ENCODE data around the gene MALL. TPM values are rescaled to one million over a fixed set of nuclear protein-coding genes. Genes with fewer than 3 reads are reported as not detected.
A peak's percentile ranks its signal among the peaks of the same experiment; 100 is the strongest.

Gene MALL
- total and polyA plus RNA-seq, 2 of the 13 experiments (the other 11 are each of a cell fraction or from before 2014, with no cell fraction given), result not detected

DNA sequence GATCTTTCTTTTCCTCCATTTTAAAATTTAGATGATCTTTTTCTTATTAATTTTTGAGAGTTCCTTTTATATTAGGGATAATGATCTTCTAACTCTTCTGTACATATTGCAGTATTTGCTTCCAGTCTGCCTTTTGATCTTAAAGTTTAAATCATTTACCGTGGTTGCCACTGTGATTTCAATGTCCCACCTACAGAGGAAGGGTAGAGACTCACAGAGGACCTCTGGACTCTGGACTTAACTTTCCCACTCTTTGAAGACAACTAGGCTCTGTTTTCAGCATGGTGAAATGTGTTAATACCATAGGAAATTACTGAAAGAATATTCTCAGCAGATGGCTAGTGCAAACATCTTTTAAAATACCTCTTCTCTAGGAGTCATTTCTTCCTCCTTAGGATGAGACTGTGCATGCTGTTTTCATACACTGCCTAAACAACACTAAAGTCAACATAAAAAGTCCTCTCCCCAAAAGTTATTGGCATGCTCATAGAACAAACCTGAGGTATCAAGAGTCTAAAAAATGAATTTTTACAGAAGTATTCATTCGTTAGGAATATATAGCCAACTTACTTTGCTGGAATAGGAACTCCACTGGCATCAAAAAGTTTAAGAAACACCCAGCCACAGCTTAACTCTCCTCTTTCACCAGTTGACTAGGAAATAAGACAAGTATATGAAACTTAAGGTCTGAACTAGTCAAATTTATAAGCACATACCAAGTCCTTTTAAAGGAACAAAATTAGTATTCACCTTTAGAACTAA, 30.7 kb upstream of the MALL start (continued):
- TF ChIP-seq FLYWCH1 (CRISPR knock-in tag; IDR thresholded peaks at IDR 0.05), result no peak
- TF ChIP-seq CC2D1A (CRISPR knock-in tag; IDR thresholded peaks at IDR 0.05), result no peak
- no peak for TF ChIP-seq SMAD3 (CRISPR knock-in tag; IDR thresholded peaks at IDR 0.05)
- TF ChIP-seq, protein P1, sequence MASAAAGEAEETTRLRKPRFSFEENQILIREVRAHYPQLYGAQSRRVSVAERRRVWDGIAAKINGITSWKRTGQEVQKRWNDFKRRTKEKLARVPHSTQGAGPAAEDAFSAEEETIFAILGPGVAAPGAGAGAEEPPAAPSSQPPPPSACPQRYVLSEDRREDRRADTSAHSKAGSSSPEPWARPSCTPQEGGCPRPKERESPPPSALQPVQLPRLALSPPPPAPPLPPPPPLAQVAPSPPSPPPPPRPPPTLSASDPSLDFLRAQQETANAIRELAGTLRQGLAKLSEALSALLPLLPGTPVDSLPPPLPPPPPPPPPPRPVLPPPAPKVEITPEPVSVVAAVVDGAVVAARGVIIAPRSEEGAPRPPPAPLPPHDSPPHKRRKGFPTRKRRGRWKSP (CRISPR knock-in tag; IDR thresholded peaks at IDR 0.05), result no peak
- TF ChIP-seq HES4 (CRISPR knock-in tag; IDR thresholded peaks at IDR 0.05; ENCODE audit: borderline replicate concordance), result no peak
- TF ChIP-seq, protein P2, sequence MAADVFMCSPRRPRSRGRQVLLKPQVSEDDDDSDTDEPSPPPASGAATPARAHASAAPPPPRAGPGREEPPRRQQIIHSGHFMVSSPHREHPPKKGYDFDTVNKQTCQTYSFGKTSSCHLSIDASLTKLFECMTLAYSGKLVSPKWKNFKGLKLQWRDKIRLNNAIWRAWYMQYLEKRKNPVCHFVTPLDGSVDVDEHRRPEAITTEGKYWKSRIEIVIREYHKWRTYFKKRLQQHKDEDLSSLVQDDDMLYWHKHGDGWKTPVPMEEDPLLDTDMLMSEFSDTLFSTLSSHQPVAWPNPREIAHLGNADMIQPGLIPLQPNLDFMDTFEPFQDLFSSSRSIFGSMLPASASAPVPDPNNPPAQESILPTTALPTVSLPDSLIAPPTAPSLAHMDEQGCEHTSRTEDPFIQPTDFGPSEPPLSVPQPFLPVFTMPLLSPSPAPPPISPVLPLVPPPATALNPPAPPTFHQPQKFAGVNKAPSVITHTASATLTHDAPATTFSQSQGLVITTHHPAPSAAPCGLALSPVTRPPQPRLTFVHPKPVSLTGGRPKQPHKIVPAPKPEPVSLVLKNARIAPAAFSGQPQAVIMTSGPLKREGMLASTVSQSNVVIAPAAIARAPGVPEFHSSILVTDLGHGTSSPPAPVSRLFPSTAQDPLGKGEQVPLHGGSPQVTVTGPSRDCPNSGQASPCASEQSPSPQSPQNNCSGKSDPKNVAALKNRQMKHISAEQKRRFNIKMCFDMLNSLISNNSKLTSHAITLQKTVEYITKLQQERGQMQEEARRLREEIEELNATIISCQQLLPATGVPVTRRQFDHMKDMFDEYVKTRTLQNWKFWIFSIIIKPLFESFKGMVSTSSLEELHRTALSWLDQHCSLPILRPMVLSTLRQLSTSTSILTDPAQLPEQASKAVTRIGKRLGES (CRISPR knock-in tag; IDR thresholded peaks at IDR 0.05; ENCODE audit: borderline replicate concordance), result no peak
- TF ChIP-seq ERF (CRISPR knock-in tag; IDR thresholded peaks at IDR 0.05), result peak; percentile 69
- peak; percentile 59; the same call in 1 of the 2 replicates for TF ChIP-seq ZNF292 (CRISPR knock-in tag; IDR thresholded peaks at IDR 0.05; ENCODE audit: borderline replicate concordance, low read depth)
- TF ChIP-seq TAF1 (CRISPR knock-in tag; IDR thresholded peaks at IDR 0.05), result no peak
- TF ChIP-seq ZSCAN25 (CRISPR knock-in tag; IDR thresholded peaks at IDR 0.05), result no peak
- TF ChIP-seq ZNF547 (CRISPR knock-in tag; IDR thresholded peaks at IDR 0.05), result no peak
- TF ChIP-seq, protein P3, sequence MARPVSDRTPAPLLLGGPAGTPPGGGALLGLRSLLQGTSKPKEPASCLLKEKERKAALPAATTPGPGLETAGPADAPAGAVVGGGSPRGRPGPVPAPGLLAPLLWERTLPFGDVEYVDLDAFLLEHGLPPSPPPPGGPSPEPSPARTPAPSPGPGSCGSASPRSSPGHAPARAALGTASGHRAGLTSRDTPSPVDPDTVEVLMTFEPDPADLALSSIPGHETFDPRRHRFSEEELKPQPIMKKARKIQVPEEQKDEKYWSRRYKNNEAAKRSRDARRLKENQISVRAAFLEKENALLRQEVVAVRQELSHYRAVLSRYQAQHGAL (CRISPR knock-in tag; IDR thresholded peaks at IDR 0.05; ENCODE audit: not compliant biosample characterization), result no peak
- no peak for TF ChIP-seq GABPB1 (CRISPR knock-in tag; IDR thresholded peaks at IDR 0.05)
- 0 out of 2 replicates have a peak, but pooled peaks have one; percentile 30 for TF ChIP-seq ZFP36L1 (CRISPR knock-in tag; IDR thresholded peaks at IDR 0.05)
- peak; percentile 94 for TF ChIP-seq GFI1 (CRISPR knock-in tag; IDR thresholded peaks at IDR 0.05; ENCODE audit: borderline replicate concordance)
- TF ChIP-seq MED8 (CRISPR knock-in tag; IDR thresholded peaks at IDR 0.05; ENCODE audit: insufficient replicate concordance), result no peak
- TF ChIP-seq HOXD1 (CRISPR knock-in tag; IDR thresholded peaks at IDR 0.05), result no peak
- no peak for TF ChIP-seq ZC3H4 (CRISPR knock-in tag; IDR thresholded peaks at IDR 0.05; ENCODE audit: borderline replicate concordance)
- TF ChIP-seq ARID2 (CRISPR knock-in tag; IDR thresholded peaks at IDR 0.05; ENCODE audit: borderline replicate concordance), result no peak
- peak; percentile 86 for TF ChIP-seq ZFP1 (CRISPR knock-in tag; IDR thresholded peaks at IDR 0.05)
- TF ChIP-seq RNF2 (conservative IDR thresholded peaks at IDR 0.05; ENCODE audit: low read depth), result no peak
- TF ChIP-seq, protein P4, sequence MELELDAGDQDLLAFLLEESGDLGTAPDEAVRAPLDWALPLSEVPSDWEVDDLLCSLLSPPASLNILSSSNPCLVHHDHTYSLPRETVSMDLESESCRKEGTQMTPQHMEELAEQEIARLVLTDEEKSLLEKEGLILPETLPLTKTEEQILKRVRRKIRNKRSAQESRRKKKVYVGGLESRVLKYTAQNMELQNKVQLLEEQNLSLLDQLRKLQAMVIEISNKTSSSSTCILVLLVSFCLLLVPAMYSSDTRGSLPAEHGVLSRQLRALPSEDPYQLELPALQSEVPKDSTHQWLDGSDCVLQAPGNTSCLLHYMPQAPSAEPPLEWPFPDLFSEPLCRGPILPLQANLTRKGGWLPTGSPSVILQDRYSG (CRISPR knock-in tag; IDR thresholded peaks at IDR 0.05), result no peak
- no peak for TF ChIP-seq ZNF761 (CRISPR knock-in tag; conservative IDR thresholded peaks at IDR 0.05)
- TF ChIP-seq ATF7 (IDR thresholded peaks at IDR 0.05), result no peak
- no peak for TF ChIP-seq ATF7 (CRISPR knock-in tag; IDR thresholded peaks at IDR 0.05)
